Fibroblast of lung (primary cell): Measurements from ENCODE around the gene ERCC2. TPM values are rescaled to one million over a fixed set of nuclear protein-coding genes. Genes with fewer than 3 reads are reported as not detected.

Experiments
- DNase-seq, 2 donors: peaks; one replicate each; pipeline versions ENCODE4 v3.0.0 to v3.0.0-alpha.2; 2010; ENCODE audit warnings: low read depth in 2 of 2
- H2AFZ ChIP-seq: 2 replicates; pipeline ENCODE4 v1.5.1; 2012; ENCODE audit warnings: low read length, control low read depth, inconsistent platforms
- H3K27ac ChIP-seq: 2 replicates; pipeline ENCODE4 v1.5.1; 2011; ENCODE audit warnings: low read length, control low read depth; ENCODE audit not compliant: insufficient read depth
- H3K27me3 ChIP-seq: 2 replicates; pipeline ENCODE4 v1.5.1; 2011; ENCODE audit warnings: mild to moderate bottlenecking, low read length; ENCODE audit not compliant: control insufficient read depth, insufficient read depth
- H3K36me3 ChIP-seq: 2 replicates; pipeline ENCODE4 v1.5.1; 2011; ENCODE audit warnings: low read length; ENCODE audit not compliant: control insufficient read depth, insufficient read depth
- H3K4me1 ChIP-seq: 2 replicates; pipeline ENCODE4 v1.5.1; 2011; ENCODE audit warnings: low read length; ENCODE audit not compliant: control insufficient read depth, insufficient read depth; ENCODE audit errors: extremely low read depth
- H3K4me2 ChIP-seq: 2 replicates; pipeline ENCODE4 v1.5.1; 2011; ENCODE audit warnings: low read length, control low read depth; ENCODE audit not compliant: insufficient read depth; ENCODE audit errors: extremely low read depth
- H3K4me3 ChIP-seq, 4 experiments: fragments of 200-600 bp in 1 of 4; sonication (generic) in 1 of 4; replicated peaks in 1 of 4; 2 replicates each; pipeline ENCODE4 v1.5.1; 2011 to 2016; ENCODE audit warnings: low read length in 4 of 4, low read depth in 3 of 4, mild to moderate bottlenecking in 3 of 4, control low read depth in 2 of 4, inconsistent platforms in 1 of 4, mixed read lengths in 1 of 4; ENCODE audit not compliant: insufficient read depth in 1 of 4; ENCODE audit errors: control extremely low read depth in 1 of 4
- H3K79me2 ChIP-seq: 2 replicates; pipeline ENCODE4 v1.5.1; 2012; ENCODE audit warnings: mild to moderate bottlenecking, low read length, inconsistent platforms; ENCODE audit not compliant: control insufficient read depth, insufficient read depth
- H3K9ac ChIP-seq: 2 replicates; pipeline ENCODE4 v1.5.1; 2011; ENCODE audit warnings: mild to moderate bottlenecking, low read length, control low read depth; ENCODE audit not compliant: insufficient read depth
- H3K9me3 ChIP-seq: 2 replicates; pipeline ENCODE4 v1.5.1; 2012; ENCODE audit warnings: low read depth, low read length; ENCODE audit not compliant: control insufficient read depth, insufficient read depth
- H4K20me1 ChIP-seq: 2 replicates; pipeline ENCODE4 v1.5.1; 2011; ENCODE audit warnings: low read length; ENCODE audit not compliant: control insufficient read depth, insufficient read depth; ENCODE audit errors: extremely low read depth
- EZH2 ChIP-seq: IDR thresholded peaks from 2 replicates; pipeline ENCODE4 v1.5.1; 2012; ENCODE audit warnings: low read length, control low read depth, mild to moderate bottlenecking; ENCODE audit errors: missing control alignments
- polyA plus RNA-seq, 2 donors: library from polyadenylated mRNA; depleted of rRNA in 1 of 2; stranded (reverse) in 1 of 2; unstranded in 1 of 2; fragments of >200 nt; gene quantifications; 2 replicates each; pipeline ENCODE4 v1.2.1, GENCODE V29; 2011 to 2012; ENCODE audit warnings: missing spikeins in 1 of 2
- total RNA-seq: library from RNA; depleted of rRNA; stranded (reverse); fragments of >200 nt; gene quantifications from 2 replicates; pipeline ENCODE4 v1.2.1, GENCODE V29; 2014
- TF ChIP-seq, protein P1 (sequence below), 2 donors: IDR thresholded peaks in 1 of 2; conservative IDR thresholded peaks in 1 of 2; 1 replicate in 1 of 2; 2 replicates in 1 of 2; pipeline ENCODE4 v1.5.1; 2011 to 2012; ENCODE audit warnings: low read length in 2 of 2, control low read depth in 1 of 2, inconsistent platforms in 1 of 2, low read depth in 1 of 2, mild to moderate bottlenecking in 1 of 2

The ERCC2 gene
- total and polyA plus RNA-seq, 2 donors (not counting 1 experiment from before 2014, with no cell fraction given) = 21.6 to 57.1 TPM

- Histone ChIP-seq H3K79me2 (peaks cover 11% of the 10 kb centered on the region), H3K4me2 (no peak overlapping the region)
- DNase-seq = no peak
Observed at GRCh38 chr19:45364696-45365095, 5.7 kb downstream of the ERCC2 start.

GRCh38 chr19:45363861-45364459 is 6.4 kb downstream of the ERCC2 start:
- no peaks in the 10 kb centered on the region for H3K9me3 ChIP-seq
- H3K27me3 ChIP-seq = no peaks in the 10 kb centered on the region
- no peak overlapping the region for H3K27ac ChIP-seq
- no peak for DNase-seq
- no peak overlapping the region for H3K4me2 ChIP-seq
- H3K4me1 ChIP-seq = no peaks in the 10 kb centered on the region
- H4K20me1 ChIP-seq = no peaks in the 10 kb centered on the region
- H3K79me2 ChIP-seq = peaks cover 5% of the 10 kb centered on the region
- H3K9ac ChIP-seq = no peak overlapping the region
- no peak overlapping the region for H2AFZ ChIP-seq
- peaks cover 20% of the 10 kb centered on the region for H3K36me3 ChIP-seq
- no peak overlapping the region for H3K4me3 ChIP-seq
- TF ChIP-seq, protein P1, sequence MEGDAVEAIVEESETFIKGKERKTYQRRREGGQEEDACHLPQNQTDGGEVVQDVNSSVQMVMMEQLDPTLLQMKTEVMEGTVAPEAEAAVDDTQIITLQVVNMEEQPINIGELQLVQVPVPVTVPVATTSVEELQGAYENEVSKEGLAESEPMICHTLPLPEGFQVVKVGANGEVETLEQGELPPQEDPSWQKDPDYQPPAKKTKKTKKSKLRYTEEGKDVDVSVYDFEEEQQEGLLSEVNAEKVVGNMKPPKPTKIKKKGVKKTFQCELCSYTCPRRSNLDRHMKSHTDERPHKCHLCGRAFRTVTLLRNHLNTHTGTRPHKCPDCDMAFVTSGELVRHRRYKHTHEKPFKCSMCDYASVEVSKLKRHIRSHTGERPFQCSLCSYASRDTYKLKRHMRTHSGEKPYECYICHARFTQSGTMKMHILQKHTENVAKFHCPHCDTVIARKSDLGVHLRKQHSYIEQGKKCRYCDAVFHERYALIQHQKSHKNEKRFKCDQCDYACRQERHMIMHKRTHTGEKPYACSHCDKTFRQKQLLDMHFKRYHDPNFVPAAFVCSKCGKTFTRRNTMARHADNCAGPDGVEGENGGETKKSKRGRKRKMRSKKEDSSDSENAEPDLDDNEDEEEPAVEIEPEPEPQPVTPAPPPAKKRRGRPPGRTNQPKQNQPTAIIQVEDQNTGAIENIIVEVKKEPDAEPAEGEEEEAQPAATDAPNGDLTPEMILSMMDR (conservative IDR thresholded peaks at IDR 0.05 in 1 of 2, IDR thresholded peaks at IDR 0.05 in 1 of 2; ENCODE audit: low read depth in 1 of 2, low read length in 2 of 2) = no peak

More at GRCh38 chr19:45364696-45365095, 5.7 kb downstream of the ERCC2 start:
- Histone ChIP-seq H4K20me1 (no peaks in the 10 kb centered on the region), H3K4me3 (no peak overlapping the region), H3K27me3 (no peaks in the 10 kb centered on the region), H2AFZ (no peak overlapping the region), H3K9me3 (no peaks in the 10 kb centered on the region), H3K9ac (no peak overlapping the region), H3K36me3 (peaks cover 18% of the 10 kb centered on the region), H3K4me1 (no peaks in the 10 kb centered on the region), H3K27ac (no peak overlapping the region)
- TF ChIP-seq EZH2 = no peak
- TF ChIP-seq, protein P1 (conservative IDR thresholded peaks at IDR 0.05 in 1 of 2, IDR thresholded peaks at IDR 0.05 in 1 of 2; ENCODE audit: low read depth in 1 of 2, low read length in 2 of 2) = no peak

- Histone ChIP-seq H2AFZ (no peak overlapping the region), H3K27me3 (no peaks in the 10 kb centered on the region), H3K4me2 (no peak overlapping the region), H3K79me2 (no peaks in the 10 kb centered on the region), H3K9me3 (no peaks in the 10 kb centered on the region), H3K27ac (no peak overlapping the region), H3K4me1 (no peaks in the 10 kb centered on the region), H4K20me1 (no peaks in the 10 kb centered on the region), H3K4me3 (no peak overlapping the region), H3K9ac (no peak overlapping the region), H3K36me3 (peaks cover 25% of the 10 kb centered on the region)
- DNase-seq = no peak
- TF ChIP-seq EZH2 = no peak
- TF ChIP-seq, protein P1 (conservative IDR thresholded peaks at IDR 0.05 in 1 of 2, IDR thresholded peaks at IDR 0.05 in 1 of 2; ENCODE audit: low read depth in 1 of 2, low read length in 2 of 2) = no peak
Observed at GRCh38 chr19:45362291-45362690, 8.1 kb downstream of the ERCC2 start.
